ENCODE measurements around the gene ELMO1. TPM values are rescaled to one million over a fixed set of nuclear protein-coding genes. Genes with fewer than 3 reads are reported as not detected.

Gene ELMO1
- total RNA-seq = 10 to 100 TPM; 31.1 to 42.9 (median 38.7) TPM

DNA sequence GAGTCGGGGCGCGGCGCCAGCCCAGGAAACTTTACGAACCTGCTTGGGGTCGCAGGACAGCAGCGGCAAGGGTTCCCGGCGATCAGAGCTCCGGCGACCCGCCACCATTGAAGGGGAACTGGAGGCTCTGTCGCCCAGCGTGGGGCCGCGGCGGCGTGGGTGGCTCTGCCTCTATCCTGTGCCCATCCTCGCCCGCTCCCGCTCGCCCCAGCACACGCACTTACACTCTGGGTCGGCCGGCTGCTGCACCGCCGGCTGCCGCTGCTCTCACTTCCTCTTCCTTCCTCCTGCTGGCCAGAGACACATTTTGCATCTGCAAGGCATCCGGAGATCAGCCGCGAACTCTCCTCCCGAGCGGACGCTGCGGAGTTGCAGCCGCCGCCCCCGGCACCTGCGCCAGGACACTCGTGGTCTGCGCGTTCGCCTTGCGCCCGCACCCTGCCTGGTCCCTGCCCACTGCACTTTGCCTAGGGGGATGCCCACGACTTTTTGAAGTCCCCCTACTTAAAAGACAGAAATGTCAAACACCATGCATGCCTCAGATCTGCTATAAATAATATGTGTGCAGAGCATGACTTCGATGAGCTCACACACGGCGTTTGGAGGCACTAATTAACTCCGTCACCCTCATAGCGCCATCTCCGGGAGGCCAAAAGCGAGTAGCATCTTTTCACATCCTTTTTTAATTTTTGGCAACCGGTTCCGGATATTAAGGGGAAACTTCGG, at the start of gene ELMO1:
TSS of gene ELMO1 (minus strand) at position 229 of the 726 bp plus-strand sequence. CDS start 106,174 bp downstream, outside the sequence.
- H3K27ac ChIP-seq (replicated peaks in 1 of 4) = peak within 1 kb of the TSS; percentile 85 to 92 (median 90)
- no peaks in the 10 kb centered on the region for H3K36me3 ChIP-seq
- WGBS = 1% methylated on average over 27 of the region's 56 CpGs
- H3K9me3 ChIP-seq = no peaks in the 10 kb centered on the region
- H3K27me3 ChIP-seq = peaks cover 0 to 48% (median 6%) of the 10 kb centered on the region in 4 donors
- DNase-seq (ENCODE audit: extremely low spot score) = peak; percentile 95
- H3K4me3 ChIP-seq = peak within 1 kb of the TSS; percentile 69 to 92 (median 72)
- peaks cover 17 to 34% (median 30%) of the 10 kb centered on the region in 4 donors for H3K4me1 ChIP-seq
- TF ChIP-seq POLR2A (IDR thresholded peaks at IDR 0.05; ENCODE audit: low read depth) = no peak
- no peak for TF ChIP-seq EP300 (IDR thresholded peaks at IDR 0.05)
- peak; percentile 72 to 80 for TF ChIP-seq POLR2AphosphoS5 (IDR thresholded peaks at IDR 0.05)
- TF ChIP-seq CTCF (IDR thresholded peaks at IDR 0.05) = peak in 2 of 3 experiments; percentile 4 to 52
- intact Hi-C loops (cut with DNase I) = no loop called here

- DNase-seq (ENCODE audit: extremely low spot score) = peak; percentile 14
- no peaks in the 10 kb centered on the region for H3K27me3 ChIP-seq
- 74% methylated on average over 6 of the region's 6 CpGs for WGBS
- no peaks in the 10 kb centered on the region for H3K4me1 ChIP-seq
- intact Hi-C loops (cut with DNase I) = no loop called here
- no peak for TF ChIP-seq CTCF (IDR thresholded peaks at IDR 0.05)
- H3K27ac ChIP-seq (replicated peaks in 1 of 4) = no peak overlapping the region
- no peak overlapping the region for H3K4me3 ChIP-seq
- no peaks in the 10 kb centered on the region for H3K36me3 ChIP-seq
- no peaks in the 10 kb centered on the region for H3K9me3 ChIP-seq
These were observed 48.9 kb upstream of the ELMO1 start for GRCh38 chr7:37497576-37497975.

- H3K27ac ChIP-seq (replicated peaks in 1 of 4) = no peak overlapping the region
- no peaks in the 10 kb centered on the region for H3K27me3 ChIP-seq
- no peak for DNase-seq (ENCODE audit: extremely low spot score)
- H3K4me3 ChIP-seq = no peak overlapping the region
- 66% methylated on average over 4 of the region's 4 CpGs for WGBS
- H3K36me3 ChIP-seq = no peaks in the 10 kb centered on the region
- no peaks in the 10 kb centered on the region for H3K9me3 ChIP-seq
- TF ChIP-seq POLR2AphosphoS5 (IDR thresholded peaks at IDR 0.05) = no peak
- TF ChIP-seq CTCF (IDR thresholded peaks at IDR 0.05) = peak; percentile 52 to 78 (median 55)
- TF ChIP-seq EP300 (IDR thresholded peaks at IDR 0.05) = no peak
- TF ChIP-seq POLR2A (IDR thresholded peaks at IDR 0.05; ENCODE audit: low read depth) = no peak
- no peaks in the 10 kb centered on the region for H3K4me1 ChIP-seq
- intact Hi-C loops (cut with DNase I) = no loop called here
These were observed 47.0 kb upstream of the ELMO1 start for GRCh38 chr7:37495574-37496184.

- intact Hi-C loops (cut with DNase I) = no loop called here
These were observed 46.3 kb upstream of the ELMO1 start for GRCh38 chr7:37494926-37495325.

More at GRCh38 chr7:37494926-37495325, 46.3 kb upstream of the ELMO1 start:
- 39% methylated on average over 2 of the region's 2 CpGs for WGBS
- Histone ChIP-seq H3K27ac (replicated peaks in 1 of 4) (no peak overlapping the region), H3K4me1 (no peaks in the 10 kb centered on the region), H3K27me3 (no peaks in the 10 kb centered on the region), H3K36me3 (no peaks in the 10 kb centered on the region), H3K4me3 (no peak overlapping the region), H3K9me3 (no peaks in the 10 kb centered on the region)
- no peak for DNase-seq (ENCODE audit: extremely low spot score)
- TF ChIP-seq CTCF (IDR thresholded peaks at IDR 0.05) (no peak), POLR2A (IDR thresholded peaks at IDR 0.05; ENCODE audit: low read depth) (no peak), POLR2AphosphoS5 (IDR thresholded peaks at IDR 0.05) (no peak), EP300 (IDR thresholded peaks at IDR 0.05) (no peak)
